HCT116 (cell line): ENCODE data around the gene NARF. TPM values are rescaled to one million over a fixed set of nuclear protein-coding genes. Genes with fewer than 3 reads are reported as not detected.
"Not testable (repeated sequence)": the region's sequence is repeated elsewhere in the genome, so short reads cannot be mapped to it uniquely, and the experiment has no call there.

Experiments used
- ATAC-seq: fragments of 200-7000 bp; cut with Tn5 transposase; 2 replicates; pipeline ENCODE4 v1.9.1; 2020; ENCODE audit warnings: mild to moderate bottlenecking, moderate library complexity
- BruUV-seq: library from RNA; stranded (reverse); fragments of 400-500 nt; replicated peaks from 2 replicates; lab custom pipeline; 2021; lab: Mats Ljungman, UMichigan
- CTCF ChIA-PET: fragments of 300-600 bp; sonication (Branson Sonifier 250); formaldehyde crosslinking; loops from one replicate; lab custom pipeline; 2021; ENCODE audit warnings: antibody characterized with exemption; lab: Charles Lee
- POLR2A ChIA-PET: fragments of 300-600, 350-600 bp; sonication (Branson Sonifier 250); formaldehyde crosslinking; loops from one replicate; lab custom pipeline; 2021; ENCODE audit warnings: antibody characterized with exemption; lab: Charles Lee
- RAD21 ChIA-PET, 2 experiments: fragments of 300-600 bp; sonication (Branson Sonifier 250); formaldehyde crosslinking; loops; one replicate each; lab custom pipeline; 2023; ENCODE audit warnings: low total read pairs in 2 of 2; ENCODE audit not compliant: uncharacterized antibody in 2 of 2, unreplicated experiment in 2 of 2, low non-redundant PET in 1 of 2; lab: Charles Lee
- DNase-seq: peaks from one replicate; pipeline ENCODE4 v3.0.0-alpha.2; 2010; ENCODE audit warnings: low read depth, low spot score
- H2AFZ ChIP-seq: fragments of 200-600 bp; shearing (Covaris generic), sonication (generic); 2 replicates; pipeline ENCODE4 v1.6.1; 2017; ENCODE audit warnings: low read depth, mixed run types, mixed read lengths, antibody characterized with exemption, low read length; ENCODE audit not compliant: poor library complexity, severe bottlenecking
- H3K27ac ChIP-seq: 2 replicates; pipeline ENCODE4 v1.5.1; 2012; ENCODE audit warnings: low read depth, low read length
- H3K27me3 ChIP-seq: fragments of 200-600 bp; sonication (generic); 2 replicates; pipeline ENCODE4 v1.6.1; 2016; ENCODE audit warnings: mixed run types, low read length, mixed read lengths; ENCODE audit not compliant: insufficient read depth
- H3K36me3 ChIP-seq, 2 experiments: fragments of 200-500 bp in 1 of 2; fragments of 200-600 bp in 1 of 2; sonication (Bioruptor generic) in 1 of 2; sonication (generic) in 1 of 2; 2 replicates each; pipeline versions ENCODE4 v1.5.1 to v1.6.1; 2014 to 2016; ENCODE audit warnings: low read length in 2 of 2, inconsistent platforms in 1 of 2, mixed read lengths in 1 of 2, mixed run types in 1 of 2; ENCODE audit not compliant: insufficient read depth in 2 of 2, control insufficient read depth in 1 of 2
- H3K4me1 ChIP-seq, 2 experiments: fragments of 200-600 bp in 1 of 2; sonication (generic) in 1 of 2; 2 replicates each; pipeline versions ENCODE4 v1.5.1 to v1.6.1; 2012 to 2017; ENCODE audit warnings: low read length in 2 of 2, inconsistent platforms in 1 of 2, mild to moderate bottlenecking in 1 of 2, mixed read lengths in 1 of 2, mixed run types in 1 of 2, moderate library complexity in 1 of 2; ENCODE audit not compliant: insufficient read depth in 2 of 2, control insufficient read depth in 1 of 2
- H3K4me2 ChIP-seq: fragments of 200-600 bp; sonication (generic); 2 replicates; pipeline ENCODE4 v1.6.1; 2017; ENCODE audit warnings: mixed run types, low read length, mixed read lengths
- H3K4me3 ChIP-seq, 2 experiments: fragments of 200-600 bp in 1 of 2; sonication (generic) in 1 of 2; replicated peaks in 1 of 2; 2 replicates each; pipeline ENCODE4 v1.5.1; 2011 to 2016; ENCODE audit warnings: low read length in 2 of 2, control low read depth in 1 of 2, low read depth in 1 of 2, mild to moderate bottlenecking in 1 of 2, mixed read lengths in 1 of 2, mixed run types in 1 of 2
- H3K79me2 ChIP-seq: fragments of 200-600 bp; sonication (generic); 2 replicates; pipeline ENCODE4 v1.6.1; 2017; ENCODE audit warnings: mild to moderate bottlenecking, mixed run types, low read length, moderate library complexity, mixed read lengths; ENCODE audit not compliant: insufficient read depth
- H3K9ac ChIP-seq: fragments of 200-600 bp; sonication (generic); 2 replicates; pipeline ENCODE4 v1.6.1; 2016; ENCODE audit warnings: low read length, mixed read lengths
- H3K9me2 ChIP-seq: fragments of 200-600 bp; sonication (generic), shearing (Covaris generic); 2 replicates; pipeline ENCODE4 v1.6.1; 2017; ENCODE audit warnings: mixed run types, mild to moderate bottlenecking, moderate library complexity; ENCODE audit not compliant: insufficient read depth
- H3K9me3 ChIP-seq, 2 experiments: fragments of 200-500 bp in 1 of 2; fragments of 200-600 bp in 1 of 2; sonication (Bioruptor generic) in 1 of 2; sonication (generic) in 1 of 2; 2 replicates each; pipeline ENCODE4 v1.6.1; 2014 to 2017; ENCODE audit warnings: low read length in 2 of 2, mixed read lengths in 2 of 2, inconsistent platforms in 1 of 2, low read depth in 1 of 2, mild to moderate bottlenecking in 1 of 2, mixed run types in 1 of 2, moderate library complexity in 1 of 2; ENCODE audit not compliant: control insufficient read depth in 1 of 2, insufficient read depth in 1 of 2
- H4K20me1 ChIP-seq: fragments of 200-600 bp; sonication (generic), shearing (Covaris generic); 2 replicates; pipeline ENCODE4 v1.6.1; 2017; ENCODE audit warnings: mixed run types, mild to moderate bottlenecking, moderate library complexity; ENCODE audit not compliant: insufficient read depth
- CEBPB ChIP-seq: IDR thresholded peaks from 2 replicates; pipeline ENCODE4 v1.6.1; 2012; ENCODE audit warnings: low read depth
- EGR1 ChIP-seq: IDR thresholded peaks from 2 replicates; pipeline ENCODE4 v1.6.1; 2012; ENCODE audit warnings: low read depth
- ELF1 ChIP-seq: IDR thresholded peaks from 2 replicates; pipeline ENCODE4 v1.6.1; 2012; ENCODE audit warnings: low read depth, borderline replicate concordance
- POLR2A ChIP-seq: IDR thresholded peaks from 2 replicates; pipeline ENCODE4 v1.7.0; 2011; ENCODE audit warnings: borderline replicate concordance; ENCODE audit not compliant: insufficient read depth, insufficient read length; ENCODE audit errors: extremely low read depth
- SRF ChIP-seq: IDR thresholded peaks from 2 replicates; pipeline ENCODE4 v1.6.1; 2012; ENCODE audit warnings: low read depth
- TCF7L2 ChIP-seq: IDR thresholded peaks from 2 replicates; pipeline ENCODE4 v1.7.0; 2011; ENCODE audit warnings: borderline replicate concordance, inconsistent platforms; ENCODE audit not compliant: insufficient read depth, insufficient read length; ENCODE audit errors: extremely low read depth
- intact Hi-C: fragments of 100-400 bp; cut with micrococcal nuclease; formaldehyde crosslinking; loops from 2 replicates; pipeline ENCODE4 v1.10.0; 2022
- total RNA-seq: library from RNA; stranded (reverse); gene quantifications from one replicate; pipeline ENCODE4 v1.2.1, GENCODE V29; 2021; ENCODE audit not compliant: unreplicated experiment

Gene NARF
- total RNA-seq, 1 experiment from 2014 or later: 91.8 TPM

DNA sequence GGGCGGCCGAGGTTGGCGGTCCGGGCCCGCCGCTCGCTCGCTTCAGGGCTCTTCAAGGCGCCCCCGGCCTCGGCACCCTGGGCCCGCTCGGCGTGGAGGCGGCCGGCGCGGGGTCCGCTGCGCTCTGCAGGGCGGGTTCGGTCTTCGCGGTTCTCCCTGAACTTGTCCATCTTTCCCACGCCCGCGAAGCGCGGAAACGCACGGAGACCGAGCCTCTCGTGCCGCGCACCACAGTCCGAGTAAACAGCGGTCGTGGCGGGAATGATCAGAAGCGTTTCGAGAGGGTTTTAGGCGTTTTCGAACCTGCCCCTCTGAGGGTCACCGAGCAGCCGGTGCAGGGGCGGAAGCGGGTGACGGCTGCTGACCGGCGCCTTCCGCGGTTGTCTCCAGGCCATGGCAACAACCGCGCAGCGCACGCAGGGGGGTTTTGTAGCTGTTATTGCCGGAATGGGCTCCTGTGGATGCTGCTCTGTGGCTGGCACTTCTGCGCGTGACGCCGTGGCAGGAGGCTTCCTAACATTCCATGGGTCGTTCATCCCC lies 414 bp downstream of the NARF start:
- no peak for TF ChIP-seq EGR1
- TF ChIP-seq POLR2A: no peak
- TF ChIP-seq ELF1: no peak
- TF ChIP-seq SRF: no peak
- no peak for TF ChIP-seq TCF7L2
- TF ChIP-seq CEBPB: no peak
- BruUV-seq: no TSS peak
- no peaks in the 10 kb centered on the region for H4K20me1 ChIP-seq
- peaks cover 5% of the 10 kb centered on the region; the same call in 1 of the 2 replicates for H3K79me2 ChIP-seq
- intact Hi-C loops: loop anchor here (1.0 to 2.0 kb wide), 3 partner anchors 9 to 92 kb away; partner anchors contain the start of gene CYBC1
- no peak overlapping the region for H2AFZ ChIP-seq
- no peak for DNase-seq
- RAD21 ChIA-PET: no interaction called here
- CTCF ChIA-PET: no interaction called here
- H3K4me2 ChIP-seq: peak overlapping the region; percentile 76
- ATAC-seq: peak; percentile 37; the same call in 1 of the 2 replicates
- H3K9me3 ChIP-seq: no peaks in the 10 kb centered on the region
- H3K27me3 ChIP-seq: no peaks in the 10 kb centered on the region
- peaks cover 8 to 19% of the 10 kb centered on the region in 2 experiments; a peak in 3 of 4 replicates for H3K4me1 ChIP-seq
- peak overlapping the region; percentile 86 for H3K9ac ChIP-seq
- no peaks in the 10 kb centered on the region for H3K9me2 ChIP-seq
- H3K27ac ChIP-seq: peak overlapping the region; percentile 99
- H3K4me3 ChIP-seq: peak overlapping the region; percentile 76 to 96
- POLR2A ChIA-PET: interaction anchor here (0.6 kb wide), 1 partner anchor 175 kb away, joined by 4 read pairs; no protein-coding TSS in a partner anchor
- H3K36me3 ChIP-seq: peaks cover 8 to 22% of the 10 kb centered on the region in 2 experiments; a peak in 3 of 4 replicates

DNA sequence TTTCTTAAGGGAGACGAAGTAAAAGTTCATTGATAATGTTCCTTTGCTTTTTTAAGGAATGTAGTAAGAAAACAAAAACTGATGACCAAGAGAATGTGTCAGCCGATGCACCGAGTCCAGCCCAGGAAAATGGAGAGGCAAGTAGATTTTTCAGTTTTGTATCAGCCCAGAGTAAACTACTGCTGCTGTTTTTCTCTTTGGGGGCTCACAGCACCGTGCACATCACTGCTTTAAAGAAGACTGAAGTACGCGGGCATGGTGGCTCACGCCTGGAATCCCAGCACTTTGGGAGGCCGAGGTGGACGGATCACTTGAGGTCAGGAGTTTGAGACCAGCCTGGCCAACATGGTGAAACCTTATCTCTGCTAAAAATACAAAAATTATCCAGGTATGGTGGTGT lies 1.4 kb downstream of the NARF start:
- TSS peak; percentile 44 for BruUV-seq
- peak overlapping the region; percentile 76; the same call in 1 of the 2 replicates for H3K4me2 ChIP-seq
- CTCF ChIA-PET: not testable (repeated sequence)

More for the DNA sequence above, 1.4 kb downstream of the NARF start:
- H4K20me1 ChIP-seq, H3K4me3 ChIP-seq, H2AFZ ChIP-seq, RAD21 ChIA-PET, H3K27ac ChIP-seq, ATAC-seq, H3K79me2 ChIP-seq, H3K9me2 ChIP-seq, H3K9ac ChIP-seq, H3K27me3 ChIP-seq, DNase-seq, H3K9me3 ChIP-seq, POLR2A ChIA-PET: not testable (repeated sequence)
- Histone ChIP-seq H3K36me3 (peaks cover 14 to 32% of the 10 kb centered on the region in 2 experiments; a peak in 3 of 4 replicates), H3K4me1 (peaks cover 8 to 19% of the 10 kb centered on the region in 2 experiments; a peak in 3 of 4 replicates)
- intact Hi-C loops: loop anchor here (2.0 kb wide), 1 partner anchor 35 kb away; no protein-coding TSS in a partner anchor
